HG02610 (cell line): ENCODE measurements around the gene DRAXIN.

Source experiments
- ATAC-seq: cut with Tn5 transposase; IDR thresholded peaks from one replicate; pipeline ENCODE4 v1.9.1; 2021; ENCODE audit warnings: mild to moderate bottlenecking, moderate library complexity; ENCODE audit not compliant: unreplicated experiment

DRAXIN gene

GRCh38 chr1:11735854-11736745 is 44.6 kb downstream of the DRAXIN start, which contains the start of gene AGTRAP:
AGTRAP (plus strand) TSS chr1:11736136; CDS start chr1:11736209, 73 bp downstream.
- no peak for ATAC-seq

GRCh38 chr1:11736746-11737639 is 45.5 kb downstream of the DRAXIN start:
- ATAC-seq = peak; percentile 34

- no peak for ATAC-seq
These were observed 46.6 kb downstream of the DRAXIN start for GRCh38 chr1:11738096-11738495.

GRCh38 chr1:11738783-11739182 is 47.3 kb downstream of the DRAXIN start:
- ATAC-seq = no peak

GRCh38 chr1:11740258-11741192 is 49.0 kb downstream of the DRAXIN start:
- no peak for ATAC-seq

- no peak for ATAC-seq
These were observed 50.0 kb downstream of the DRAXIN start for GRCh38 chr1:11741482-11741881.

GRCh38 chr1:11741919-11742558 is 50.5 kb downstream of the DRAXIN start:
- ATAC-seq = no peak

- no peak for ATAC-seq
These were observed 52.8 kb downstream of the DRAXIN start for GRCh38 chr1:11744287-11744686.

- ATAC-seq = no peak
These were observed 54.6 kb downstream of the DRAXIN start for GRCh38 chr1:11746092-11746491.

- ATAC-seq = no peak
These were observed 55.4 kb downstream of the DRAXIN start for GRCh38 chr1:11746795-11747487.

- ATAC-seq = no peak
These were observed 57.0 kb downstream of the DRAXIN start for GRCh38 chr1:11748294-11749202.

GRCh38 chr1:11749203-11749689 is 57.7 kb downstream of the DRAXIN start:
- ATAC-seq = no peak

- no peak for ATAC-seq
These were observed 58.5 kb downstream of the DRAXIN start for GRCh38 chr1:11749996-11750395.

- ATAC-seq = no peak
These were observed 59.6 kb downstream of the DRAXIN start for GRCh38 chr1:11751087-11751486.

- ATAC-seq = no peak
These were observed 61.0 kb downstream of the DRAXIN start for GRCh38 chr1:11752359-11753088.

GRCh38 chr1:11753555-11754208 is 62.2 kb downstream of the DRAXIN start:
- no peak for ATAC-seq

GRCh38 chr1:11757047-11757446 is 65.5 kb downstream of the DRAXIN start:
- no peak for ATAC-seq
